Spinal cord (tissue), 10 donors: ENCODE data around the gene ZNHIT2. TPM values are rescaled to one million over a fixed set of nuclear protein-coding genes. Genes with fewer than 3 reads are reported as not detected.
"Not testable (repeated sequence)": the region's sequence is repeated elsewhere in the genome, so short reads cannot be mapped to it uniquely, and the experiment has no call there.

ENCODE experiments used
- DNase-seq, 6 donors: peaks; one replicate each; pipeline versions ENCODE4 v3.0.0 to v3.0.0-alpha.2; 2013 to 2015; ENCODE audit warnings: low spot score in 6 of 6, low read depth in 4 of 6
- H3K27ac ChIP-seq: one replicate; pipeline ENCODE4 v1.5.1; 2013; ENCODE audit warnings: low read depth, low read length, control low read depth
- H3K27me3 ChIP-seq: one replicate; pipeline ENCODE4 v1.6.1; 2013; ENCODE audit warnings: low read length; ENCODE audit not compliant: control insufficient read depth, insufficient read depth
- H3K36me3 ChIP-seq: one replicate; pipeline ENCODE4 v1.6.1; 2013; ENCODE audit warnings: low read length; ENCODE audit not compliant: control insufficient read depth, insufficient read depth
- H3K4me1 ChIP-seq: one replicate; pipeline ENCODE4 v1.6.1; 2013; ENCODE audit warnings: low read length; ENCODE audit not compliant: control insufficient read depth, insufficient read depth
- H3K4me3 ChIP-seq: one replicate; pipeline ENCODE4 v1.5.1; 2013; ENCODE audit warnings: low read depth, low read length, control low read depth
- H3K9me3 ChIP-seq: one replicate; pipeline ENCODE4 v1.6.1; 2013; ENCODE audit warnings: low read length; ENCODE audit not compliant: control insufficient read depth, insufficient read depth
- WGBS: methylation state at CpG from one replicate; pipeline ENCODE4 v1.1.5; 2013; ENCODE audit warnings: missing lambda C conversion rate; ENCODE audit not compliant: insufficient coverage; 5-methylcytosine and 5-hydroxymethylcytosine counted together
- polyA plus RNA-seq, 2 donors: library from polyadenylated mRNA; unstranded; fragments of 120-200 nt; gene quantifications; one replicate each; pipeline ENCODE4 v1.2.1, GENCODE V29; 2013; ENCODE audit not compliant: insufficient read length in 2 of 2
- total RNA-seq, 2 donors: library from RNA; depleted of rRNA in 1 of 2; stranded (reverse); fragments of 120-200 nt in 1 of 2; fragments of >200 nt in 1 of 2; gene quantifications; one replicate each; pipeline versions ENCODE4 v1.2.3 to v1.2.4, GENCODE V29; 2013 to 2014
- donor health status: healthy.

The ZNHIT2 gene
- total and polyA plus RNA-seq, 4 donors = 2.7 to 14.0 (median 10.5) TPM

- Histone ChIP-seq H3K27ac (peak overlapping the region; percentile 91), H3K36me3 (peaks cover 53% of the 10 kb centered on the region)
These were observed 4.0 kb upstream of the ZNHIT2 start for GRCh38 chr11:65121447-65121864.

GRCh38 chr11:65120831-65121230 lies 3.3 kb upstream of the ZNHIT2 start:
- WGBS = 80% methylated on average over 1 of the region's 3 CpGs
- Histone ChIP-seq H3K9me3 (no peaks in the 10 kb centered on the region), H3K4me1 (peaks cover 38% of the 10 kb centered on the region), H3K36me3 (peaks cover 53% of the 10 kb centered on the region), H3K27ac (no peak overlapping the region), H3K4me3 (no peak overlapping the region), H3K27me3 (no peaks in the 10 kb centered on the region)
- DNase-seq = no peak

More at GRCh38 chr11:65121447-65121864, 4.0 kb upstream of the ZNHIT2 start:
- DNase-seq = no peak
- Histone ChIP-seq H3K9me3 (no peaks in the 10 kb centered on the region), H3K4me1 (peaks cover 32% of the 10 kb centered on the region), H3K27me3 (no peaks in the 10 kb centered on the region), H3K4me3 (peak overlapping the region; percentile 97)
- 5% methylated on average over 22 of the region's 22 CpGs for WGBS

GRCh38 chr11:65119670-65119995 lies 2.1 kb upstream of the ZNHIT2 start:
- Histone ChIP-seq H3K4me3 (no peak overlapping the region), H3K4me1 (peaks cover 50% of the 10 kb centered on the region), H3K36me3 (peaks cover 54% of the 10 kb centered on the region), H3K9me3 (no peaks in the 10 kb centered on the region), H3K27me3 (no peaks in the 10 kb centered on the region), H3K27ac (no peak overlapping the region)
- no peak for DNase-seq

- not testable (repeated sequence) for H3K4me3 ChIP-seq, DNase-seq, H3K27ac ChIP-seq, H3K27me3 ChIP-seq, H3K9me3 ChIP-seq
- Histone ChIP-seq H3K36me3 (peaks cover 57% of the 10 kb centered on the region), H3K4me1 (peaks cover 56% of the 10 kb centered on the region)
- WGBS = 95% methylated on average over 12 of the region's 18 CpGs
These were observed 1.6 kb upstream of the ZNHIT2 start for GRCh38 chr11:65118891-65119669.

GRCh38 chr11:65118097-65118837 lies 766 bp upstream of the ZNHIT2 start:
- Histone ChIP-seq H3K27me3 (no peaks in the 10 kb centered on the region), H3K4me3 (peak overlapping the region; percentile 94), H3K27ac (no peak overlapping the region), H3K9me3 (no peaks in the 10 kb centered on the region), H3K36me3 (peaks cover 61% of the 10 kb centered on the region), H3K4me1 (peaks cover 64% of the 10 kb centered on the region)
- 69% methylated on average over 7 of the region's 18 CpGs for WGBS
- DNase-seq = no peak

GRCh38 chr11:65116370-65117205 lies 913 bp downstream of the ZNHIT2 start:
- peaks cover 67% of the 10 kb centered on the region for H3K36me3 ChIP-seq
- H3K4me3 ChIP-seq = peak overlapping the region; percentile 94
- no peaks in the 10 kb centered on the region for H3K27me3 ChIP-seq
- no peaks in the 10 kb centered on the region for H3K9me3 ChIP-seq
- DNase-seq = peak in 2 of 6 donors; percentile 27 to 33
- peak overlapping the region; percentile 84 for H3K27ac ChIP-seq
- H3K4me1 ChIP-seq = peaks cover 71% of the 10 kb centered on the region
- 19% methylated on average over 68 of the region's 68 CpGs for WGBS

- peaks cover 74% of the 10 kb centered on the region for H3K36me3 ChIP-seq
- WGBS = 94% methylated on average over 19 of the region's 21 CpGs
- peaks cover 72% of the 10 kb centered on the region for H3K4me1 ChIP-seq
- no peaks in the 10 kb centered on the region for H3K27me3 ChIP-seq
- no peak overlapping the region for H3K4me3 ChIP-seq
- no peaks in the 10 kb centered on the region for H3K9me3 ChIP-seq
- no peak for DNase-seq
- H3K27ac ChIP-seq = no peak overlapping the region
These were observed 2.0 kb downstream of the ZNHIT2 start for GRCh38 chr11:65115361-65116082.

- Histone ChIP-seq H3K36me3 (peaks cover 74% of the 10 kb centered on the region), H3K4me3 (no peak overlapping the region), H3K9me3 (no peaks in the 10 kb centered on the region), H3K27ac (no peak overlapping the region), H3K4me1 (peaks cover 75% of the 10 kb centered on the region), H3K27me3 (no peaks in the 10 kb centered on the region)
- WGBS = 93% methylated on average over 11 of the region's 11 CpGs
- DNase-seq = no peak
These were observed 2.8 kb downstream of the ZNHIT2 start for GRCh38 chr11:65114538-65115171.

GRCh38 chr11:65113839-65114238 lies 3.7 kb downstream of the ZNHIT2 start:
- peaks cover 75% of the 10 kb centered on the region for H3K4me1 ChIP-seq
- 90% methylated on average over 6 of the region's 6 CpGs for WGBS
- no peak overlapping the region for H3K4me3 ChIP-seq
- no peak for DNase-seq
- peaks cover 74% of the 10 kb centered on the region for H3K36me3 ChIP-seq
- no peak overlapping the region for H3K27ac ChIP-seq
- H3K9me3 ChIP-seq = no peaks in the 10 kb centered on the region
- H3K27me3 ChIP-seq = no peaks in the 10 kb centered on the region
